Measurements from ENCODE around the gene BAZ2B. TPM values are rescaled to one million over a fixed set of nuclear protein-coding genes. Genes with fewer than 3 reads are reported as not detected.

The BAZ2B gene
- 38.6 and 40.1 TPM in 2 replicates for total RNA-seq

GRCh38 chr2:159616286-159616701 lies at the start of gene BAZ2B:
Gene BAZ2B (minus strand): TSS chr2:159616548. CDS start chr2:159478719, 137,829 bp downstream.

GRCh38 chr2:159285929-159286708 lies 330.2 kb downstream of the BAZ2B start, which contains the start of gene WDSUB1:
Gene WDSUB1 (minus strand): TSS chr2:159286703. CDS start chr2:159283069, 3,634 bp downstream.

Other genes starting within 250 kb of the BAZ2B start
- gene MARCHF7, start 96.0 kb upstream of the BAZ2B start, total RNA-seq = 108 and 113 TPM in 2 replicates
- gene CD302, start 181.7 kb upstream of the BAZ2B start, total RNA-seq = 5.2 and 11.1 TPM in 2 replicates